Endothelial cell of umbilical vein (primary cell): Measurements from ENCODE around the gene RFX7. TPM values are rescaled to one million over a fixed set of nuclear protein-coding genes. Genes with fewer than 3 reads are reported as not detected.

Experiments used
- BruUV-seq: library from RNA; stranded (reverse); fragments of 400-500 nt; replicated peaks from 2 replicates; lab custom pipeline; 2021; lab: Mats Ljungman, UMichigan
- CTCF ChIA-PET: fragments of 300-600, 350-600 bp; sonication (Branson Sonifier 250); formaldehyde crosslinking; loops from one replicate; lab custom pipeline; 2021; ENCODE audit warnings: antibody characterized with exemption, inconsistent platforms; lab: Charles Lee
- POLR2A ChIA-PET: fragments of 300-600, 350-600 bp; sonication (Branson Sonifier 250); formaldehyde crosslinking; loops from one replicate; lab custom pipeline; 2021; ENCODE audit warnings: antibody characterized with exemption, inconsistent platforms; lab: Charles Lee
- DNase-seq: peaks from one replicate; pipeline ENCODE4 v3.0.0-alpha.2; 2011; ENCODE audit warnings: low read depth, low spot score
- FAIRE-seq: peaks from 2 replicates; lab custom pipeline; 2011; peaks lifted over from hg19 to GRCh38; lab: Jason Lieb, UNC
- H2AFZ ChIP-seq: 2 replicates; pipeline ENCODE4 v1.6.0; 2012; ENCODE audit warnings: low read depth, low read length, control low read depth, inconsistent platforms
- H3K27ac ChIP-seq: 2 replicates; pipeline ENCODE4 v1.5.1; 2011; ENCODE audit warnings: low read depth, mild to moderate bottlenecking, control low read depth, low read length, moderate library complexity; ENCODE audit not compliant: insufficient read depth
- H3K27me3 ChIP-seq, 2 experiments: 2 replicates each; pipeline versions ENCODE4 v1.6.0 to v1.6.1; 2011; ENCODE audit warnings: low read length in 2 of 2, mixed read lengths in 1 of 2; ENCODE audit not compliant: control insufficient read depth in 2 of 2, insufficient read depth in 2 of 2
- H3K36me3 ChIP-seq, 2 experiments: 2 replicates in 1 of 2; 3 replicates in 1 of 2; pipeline ENCODE4 v1.5.1; 2011; ENCODE audit warnings: low read length in 2 of 2, mild to moderate bottlenecking in 1 of 2, moderate library complexity in 1 of 2; ENCODE audit not compliant: control insufficient read depth in 2 of 2, insufficient read depth in 2 of 2; ENCODE audit errors: extremely low read depth in 1 of 2
- H3K4me1 ChIP-seq: 3 replicates; pipeline ENCODE4 v1.5.1; 2011; ENCODE audit warnings: mild to moderate bottlenecking, low read length; ENCODE audit not compliant: control insufficient read depth, insufficient read depth; ENCODE audit errors: extremely low read depth
- H3K4me2 ChIP-seq: 2 replicates; pipeline ENCODE4 v1.6.1; 2011; ENCODE audit warnings: low read length, control low read depth, mixed read lengths; ENCODE audit not compliant: insufficient read depth
- H3K4me3 ChIP-seq, 3 experiments: fragments of 200-600 bp in 1 of 3; sonication (generic), shearing (Covaris generic) in 1 of 3; replicated peaks in 1 of 3; 2 replicates each; pipeline ENCODE4 v1.5.1; 2011 to 2016; ENCODE audit warnings: control low read depth in 3 of 3, low read length in 3 of 3, mild to moderate bottlenecking in 2 of 3, inconsistent platforms in 1 of 3, low read depth in 1 of 3, moderate library complexity in 1 of 3; ENCODE audit not compliant: insufficient read depth in 1 of 3
- H3K79me2 ChIP-seq: 2 replicates; pipeline ENCODE4 v1.6.0; 2012; ENCODE audit warnings: low read length, inconsistent platforms; ENCODE audit not compliant: control insufficient read depth, insufficient read depth
- H3K9ac ChIP-seq: replicated peaks from 2 replicates; pipeline ENCODE3; 2011; ENCODE audit warnings: low read length, control low read depth; ENCODE audit not compliant: insufficient read depth; ENCODE audit errors: extremely low read depth
- H3K9me1 ChIP-seq: replicated peaks from 3 replicates; pipeline ENCODE4 v1.6.0; 2011; ENCODE audit warnings: mild to moderate bottlenecking, low read length; ENCODE audit not compliant: control insufficient read depth, insufficient read depth; ENCODE audit errors: extremely low read depth
- H3K9me3 ChIP-seq: replicated peaks from 2 replicates; pipeline ENCODE4 v1.5.1; 2012; ENCODE audit warnings: low read length, inconsistent platforms; ENCODE audit not compliant: control insufficient read depth, insufficient read depth
- H4K20me1 ChIP-seq: replicated peaks from 2 replicates; pipeline ENCODE3; 2011; ENCODE audit warnings: mild to moderate bottlenecking, low read length; ENCODE audit not compliant: control insufficient read depth, insufficient read depth; ENCODE audit errors: extremely low read depth
- dilution Hi-C: fragments of 300-500 bp; cut with MboI; formaldehyde crosslinking; loops from one replicate; pipeline ENCODE4 v1.15.0; 2019; ENCODE audit warnings: low sequenced_read_pairs; ENCODE audit not compliant: extremely low pct_ligation_motif_present
- intact Hi-C: fragments of 100-400 bp; cut with micrococcal nuclease; formaldehyde crosslinking; loops from one replicate; pipeline ENCODE4 v1.10.0; 2022
- polyA plus RNA-seq, 4 experiments: library from polyadenylated mRNA; depleted of rRNA in 3 of 4; stranded (reverse) in 3 of 4; unstranded in 1 of 4; fragments of >200 nt; gene quantifications; 2 replicates each; pipeline versions ENCODE4 v1.2.1 to v1.2.3, GENCODE V29; 2011 to 2012; ENCODE audit warnings: missing spikeins in 1 of 4
- total RNA-seq: library from RNA; stranded (reverse); gene quantifications from 2 replicates; pipeline ENCODE4 v1.2.3, GENCODE V29; 2021
- TF ChIP-seq, protein P1 (sequence below): IDR thresholded peaks from 2 replicates; pipeline ENCODE4 v1.6.1; 2011; ENCODE audit not compliant: insufficient read depth, insufficient read length
- TF ChIP-seq, protein P2 (sequence below), 2 donors: IDR thresholded peaks; 1 replicate in 1 of 2; 2 replicates in 1 of 2; pipeline ENCODE4 v1.5.1; 2011; ENCODE audit warnings: low read length in 2 of 2, mild to moderate bottlenecking in 2 of 2, moderate library complexity in 2 of 2, control low read depth in 1 of 2, inconsistent platforms in 1 of 2, low read depth in 1 of 2; ENCODE audit not compliant: insufficient read depth in 1 of 2; ENCODE audit errors: extremely low read depth in 1 of 2

The RFX7 gene
- total and polyA plus RNA-seq, 2 donors (not counting 3 experiments of a cell fraction or from before 2014, with no cell fraction given): 6.3 to 23.0 TPM

DNA sequence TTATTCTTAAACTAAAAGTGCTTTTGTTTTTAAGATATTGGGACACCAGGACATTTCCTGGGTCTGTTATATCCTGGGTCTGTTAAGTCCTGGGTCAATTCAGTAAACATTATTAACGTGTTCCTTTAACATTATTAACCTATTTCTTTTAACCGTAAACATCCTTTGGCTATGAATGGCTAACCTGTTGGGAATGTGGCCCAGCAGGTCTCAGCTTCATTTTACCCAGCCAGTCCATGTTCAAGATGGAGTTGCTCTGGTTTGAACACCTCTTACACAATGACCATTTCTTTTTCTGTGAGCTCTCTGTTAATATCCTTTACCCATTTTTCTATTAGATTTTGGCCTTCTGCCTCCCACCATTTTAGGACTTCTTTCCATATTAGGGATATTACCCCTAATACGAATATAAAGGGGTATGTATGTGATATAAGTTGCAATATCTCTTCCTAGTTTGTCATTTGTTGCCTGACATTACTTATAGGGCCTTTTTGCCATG is 161.4 kb downstream of the RFX7 start:
- Histone ChIP-seq H3K9ac (no peak overlapping the region), H3K27me3 (no peaks in the 10 kb centered on the region), H2AFZ (no peak overlapping the region), H3K4me3 (no peak overlapping the region), H3K4me2 (no peak overlapping the region), H3K79me2 (no peaks in the 10 kb centered on the region), H3K9me3 (no peaks in the 10 kb centered on the region), H3K27ac (no peak overlapping the region), H3K4me1 (no peaks in the 10 kb centered on the region), H3K36me3 (no peaks in the 10 kb centered on the region), H4K20me1 (no peaks in the 10 kb centered on the region), H3K9me1 (no peaks in the 10 kb centered on the region)
- intact Hi-C loops (no loop called here), dilution Hi-C loops (no loop called here)
- POLR2A ChIA-PET: no interaction called here
- TF ChIP-seq, protein P1, sequence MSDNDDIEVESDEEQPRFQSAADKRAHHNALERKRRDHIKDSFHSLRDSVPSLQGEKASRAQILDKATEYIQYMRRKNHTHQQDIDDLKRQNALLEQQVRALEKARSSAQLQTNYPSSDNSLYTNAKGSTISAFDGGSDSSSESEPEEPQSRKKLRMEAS: no peak
- DNase-seq (no peak), FAIRE-seq (no peak)
- BruUV-seq: no TSS peak
- CTCF ChIA-PET: interaction anchor here (1.4 kb wide), 1 partner anchor 10 kb away, joined by 3 read pairs; no protein-coding TSS in a partner anchor

DNA sequence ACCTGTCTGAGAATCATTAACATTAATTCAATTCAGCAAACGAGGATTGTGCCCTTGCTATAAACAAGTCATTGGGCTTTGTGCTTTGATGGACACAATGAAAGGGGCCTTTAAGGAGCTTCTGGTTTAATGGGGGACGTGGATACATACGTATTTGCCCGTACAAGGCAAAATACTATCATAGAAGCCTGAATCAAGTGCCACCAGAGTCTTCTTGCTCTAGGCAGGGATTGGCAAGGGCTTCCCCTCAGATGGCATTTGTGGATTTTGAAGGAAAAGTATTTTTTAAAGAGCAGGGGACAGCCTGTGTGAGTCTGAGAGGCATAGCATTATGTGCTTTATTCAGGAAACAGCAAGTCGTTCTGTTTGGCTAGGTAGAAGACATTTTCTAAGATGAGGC is 166.6 kb downstream of the RFX7 start:
- dilution Hi-C loops: no loop called here
- Histone ChIP-seq H3K4me3 (no peak overlapping the region), H4K20me1 (no peaks in the 10 kb centered on the region), H3K27ac (no peak overlapping the region), H3K4me2 (no peak overlapping the region), H3K27me3 (peaks cover 0 to 5% of the 10 kb centered on the region in 2 experiments), H3K9me1 (no peaks in the 10 kb centered on the region), H3K36me3 (no peaks in the 10 kb centered on the region), H3K9me3 (no peaks in the 10 kb centered on the region), H3K9ac (no peak overlapping the region), H3K4me1 (no peaks in the 10 kb centered on the region), H2AFZ (no peak overlapping the region), H3K79me2 (no peaks in the 10 kb centered on the region)
- TF ChIP-seq, protein P2, sequence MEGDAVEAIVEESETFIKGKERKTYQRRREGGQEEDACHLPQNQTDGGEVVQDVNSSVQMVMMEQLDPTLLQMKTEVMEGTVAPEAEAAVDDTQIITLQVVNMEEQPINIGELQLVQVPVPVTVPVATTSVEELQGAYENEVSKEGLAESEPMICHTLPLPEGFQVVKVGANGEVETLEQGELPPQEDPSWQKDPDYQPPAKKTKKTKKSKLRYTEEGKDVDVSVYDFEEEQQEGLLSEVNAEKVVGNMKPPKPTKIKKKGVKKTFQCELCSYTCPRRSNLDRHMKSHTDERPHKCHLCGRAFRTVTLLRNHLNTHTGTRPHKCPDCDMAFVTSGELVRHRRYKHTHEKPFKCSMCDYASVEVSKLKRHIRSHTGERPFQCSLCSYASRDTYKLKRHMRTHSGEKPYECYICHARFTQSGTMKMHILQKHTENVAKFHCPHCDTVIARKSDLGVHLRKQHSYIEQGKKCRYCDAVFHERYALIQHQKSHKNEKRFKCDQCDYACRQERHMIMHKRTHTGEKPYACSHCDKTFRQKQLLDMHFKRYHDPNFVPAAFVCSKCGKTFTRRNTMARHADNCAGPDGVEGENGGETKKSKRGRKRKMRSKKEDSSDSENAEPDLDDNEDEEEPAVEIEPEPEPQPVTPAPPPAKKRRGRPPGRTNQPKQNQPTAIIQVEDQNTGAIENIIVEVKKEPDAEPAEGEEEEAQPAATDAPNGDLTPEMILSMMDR (IDR thresholded peaks at IDR 0.05; ENCODE audit: extremely low read depth in 1 of 2, insufficient read depth in 1 of 2, low read depth in 1 of 2, low read length in 2 of 2): no peak
- BruUV-seq: no TSS peak
- no peak for DNase-seq
- intact Hi-C loops: no loop called here
- ChIA-PET CTCF (interaction anchor here (1.5 to 1.7 kb wide), 2 partner anchors 10 to 12 kb away, joined by 4 to 6 read pairs; no protein-coding TSS in a partner anchor), POLR2A (no interaction called here)
- no peak for FAIRE-seq
